PFSK-1 (cell line): ENCODE measurements around the gene PRPF6.

Experiments
- POLR2AphosphoS5 ChIP-seq: IDR thresholded peaks from 2 replicates; pipeline ENCODE4 v1.6.1; 2012; ENCODE audit warnings: low read depth, mild to moderate bottlenecking, control low read depth, low read length, moderate library complexity
- REST ChIP-seq, 2 experiments: IDR thresholded peaks; 2 replicates each; pipeline versions ENCODE4 v1.6.1 to v1.8.0; 2011 to 2012; ENCODE audit warnings: low read depth in 2 of 2, low read length in 2 of 2, control low read depth in 1 of 2, inconsistent platforms in 1 of 2, mild to moderate bottlenecking in 1 of 2, moderate library complexity in 1 of 2; ENCODE audit not compliant: insufficient read depth in 1 of 2
- SIN3A ChIP-seq: IDR thresholded peaks from 2 replicates; pipeline ENCODE4 v1.6.1; 2012; ENCODE audit warnings: mild to moderate bottlenecking, low read length, moderate library complexity, borderline replicate concordance; ENCODE audit not compliant: insufficient read depth
- TAF1 ChIP-seq: IDR thresholded peaks from 2 replicates; pipeline ENCODE4 v1.6.1; 2012; ENCODE audit warnings: low read length, control low read depth, borderline replicate concordance; ENCODE audit not compliant: insufficient read depth

DNA sequence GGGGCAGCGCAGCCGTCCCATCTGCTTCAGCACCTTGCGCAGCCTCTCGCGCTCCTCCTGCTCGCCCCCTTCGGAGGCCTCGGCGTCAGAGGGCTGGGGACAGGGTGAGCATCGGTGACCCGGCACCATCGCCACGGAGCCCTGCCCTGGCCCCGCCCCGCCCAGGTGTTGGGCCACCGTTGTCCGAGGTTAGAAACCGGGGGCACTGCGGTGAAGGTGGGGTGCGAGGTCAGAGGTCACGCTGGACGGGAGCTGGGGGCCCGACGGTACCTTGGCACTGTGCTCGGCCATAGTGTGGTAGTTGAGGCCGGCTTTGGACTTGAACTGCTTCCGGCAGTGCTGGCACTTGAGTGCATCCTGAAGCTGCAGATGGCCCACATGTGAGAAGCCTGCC, 17.6 kb upstream of the PRPF6 start:
- TF ChIP-seq POLR2AphosphoS5 (no peak), REST (IDR thresholded peaks at IDR 0.05; ENCODE audit: insufficient read depth in 1 of 2, low read depth in 2 of 2, low read length in 2 of 2) (no peak), TAF1 (no peak), SIN3A (no peak)
